ENCODE results near the gene ZFYVE9.
"Not testable (repeated sequence)": the region's sequence is repeated elsewhere in the genome, so short reads cannot be mapped to it uniquely, and the experiment has no call there.

The ZFYVE9 gene

GRCh38 chr1:52357397-52357796 is 215.5 kb downstream of the ZFYVE9 start:
- Mint-ChIP-seq H3K4me3 (no peak overlapping the region), H3K27ac (peak overlapping the region in 1 of 2 donors; percentile 75)
- DNase-seq, result no peak

GRCh38 chr1:52358851-52359497 is 217.1 kb downstream of the ZFYVE9 start:
- peak overlapping the region in 1 of 2 donors; percentile 82 for H3K27ac Mint-ChIP-seq
- H3K4me3 Mint-ChIP-seq, result no peak overlapping the region
- no peak for DNase-seq
- peaks cover 12 to 13% of the 10 kb centered on the region in 2 donors for H3K4me1 Mint-ChIP-seq (ENCODE audit: low read depth in 2 of 2)
- no peaks in the 10 kb centered on the region for H3K27me3 Mint-ChIP-seq
- peaks cover 85% of the 10 kb centered on the region for H3K36me3 Mint-ChIP-seq (ENCODE audit: insufficient read depth)
- no peak for ATAC-seq (replicated peaks)
- H3K9me3 Mint-ChIP-seq, result no peaks in the 10 kb centered on the region

More at GRCh38 chr1:52357397-52357796, 215.5 kb downstream of the ZFYVE9 start:
- H3K36me3 Mint-ChIP-seq (ENCODE audit: insufficient read depth), result peaks cover 79% of the 10 kb centered on the region
- no peaks in the 10 kb centered on the region for H3K9me3 Mint-ChIP-seq
- H3K27me3 Mint-ChIP-seq, result no peaks in the 10 kb centered on the region
- no peak for ATAC-seq (replicated peaks)
- peaks cover 9 to 11% of the 10 kb centered on the region in 2 donors for H3K4me1 Mint-ChIP-seq (ENCODE audit: low read depth in 2 of 2)

- no peaks in the 10 kb centered on the region for H3K27me3 Mint-ChIP-seq
- DNase-seq (no peak), ATAC-seq (replicated peaks) (no peak)
- peaks cover 85% of the 10 kb centered on the region for H3K36me3 Mint-ChIP-seq (ENCODE audit: insufficient read depth)
- H3K4me3 Mint-ChIP-seq, result no peak overlapping the region
- peaks cover 17 to 21% of the 10 kb centered on the region in 2 donors for H3K4me1 Mint-ChIP-seq (ENCODE audit: low read depth in 2 of 2)
- no peaks in the 10 kb centered on the region for H3K9me3 Mint-ChIP-seq
- H3K27ac Mint-ChIP-seq, result peak overlapping the region in 1 of 2 donors; percentile 49
These were observed 218.0 kb downstream of the ZFYVE9 start for GRCh38 chr1:52359676-52360594.

GRCh38 chr1:52360595-52360968 is 218.7 kb downstream of the ZFYVE9 start:
- peaks cover 23 to 27% of the 10 kb centered on the region in 2 donors for H3K4me1 Mint-ChIP-seq (ENCODE audit: low read depth in 2 of 2)
- H3K27me3 Mint-ChIP-seq, result no peaks in the 10 kb centered on the region
- no peaks in the 10 kb centered on the region for H3K9me3 Mint-ChIP-seq
- H3K36me3 Mint-ChIP-seq (ENCODE audit: insufficient read depth), result peaks cover 84% of the 10 kb centered on the region
- H3K4me3 Mint-ChIP-seq, result no peak overlapping the region
- peak overlapping the region in 1 of 2 donors; percentile 49 for H3K27ac Mint-ChIP-seq
- no peak for ATAC-seq (replicated peaks)
- no peak for DNase-seq

- Mint-ChIP-seq H3K36me3 (ENCODE audit: insufficient read depth) (peaks cover 57% of the 10 kb centered on the region), H3K9me3 (no peaks in the 10 kb centered on the region), H3K4me3 (peak overlapping the region; percentile 95 to 97), H3K27me3 (no peaks in the 10 kb centered on the region), H3K27ac (peak overlapping the region; percentile 96 to 98), H3K4me1 (ENCODE audit: low read depth in 2 of 2) (peaks cover 31 to 32% of the 10 kb centered on the region in 2 donors)
- no peak for DNase-seq
- no peak for ATAC-seq (replicated peaks)
These were observed 222.4 kb downstream of the ZFYVE9 start for GRCh38 chr1:52364235-52364839.

GRCh38 chr1:52365071-52365745 is 223.3 kb downstream of the ZFYVE9 start:
- Mint-ChIP-seq H3K4me1 (ENCODE audit: low read depth in 2 of 2) (peaks cover 31 to 32% of the 10 kb centered on the region in 2 donors), H3K9me3 (no peaks in the 10 kb centered on the region), H3K4me3 (peak overlapping the region; percentile 95 to 97), H3K27ac (peak overlapping the region; percentile 96 to 98), H3K36me3 (ENCODE audit: insufficient read depth) (peaks cover 50% of the 10 kb centered on the region), H3K27me3 (no peaks in the 10 kb centered on the region)
- no peak for ATAC-seq (replicated peaks)
- DNase-seq, result no peak

GRCh38 chr1:52365746-52366516 is 224.0 kb downstream of the ZFYVE9 start, which contains the start of gene CC2D1B:
CC2D1B (minus strand) TSS chr1:52366205; CDS start chr1:52364620, 1,585 bp downstream.
- H3K9me3 Mint-ChIP-seq, result no peaks in the 10 kb centered on the region
- peak within 1 kb of the TSS; percentile 96 to 98 for H3K27ac Mint-ChIP-seq
- H3K27me3 Mint-ChIP-seq, result no peaks in the 10 kb centered on the region
- peak; percentile 88 for ATAC-seq (replicated peaks)
- peaks cover 43% of the 10 kb centered on the region for H3K36me3 Mint-ChIP-seq (ENCODE audit: insufficient read depth)
- H3K4me1 Mint-ChIP-seq (ENCODE audit: low read depth in 2 of 2), result peaks cover 31 to 32% of the 10 kb centered on the region in 2 donors
- DNase-seq, result peak; percentile 99 to 100 (median 99)
- H3K4me3 Mint-ChIP-seq, result peak within 1 kb of the TSS; percentile 95 to 97

GRCh38 chr1:52366517-52366827 is 224.6 kb downstream of the ZFYVE9 start:
- Mint-ChIP-seq H3K36me3 (ENCODE audit: insufficient read depth) (peaks cover 41% of the 10 kb centered on the region), H3K4me3 (peak overlapping the region; percentile 95 to 97), H3K9me3 (no peaks in the 10 kb centered on the region), H3K27me3 (no peaks in the 10 kb centered on the region), H3K4me1 (ENCODE audit: low read depth in 2 of 2) (peaks cover 30 to 32% of the 10 kb centered on the region in 2 donors), H3K27ac (peak overlapping the region; percentile 96 to 98)
- no peak for DNase-seq
- no peak for ATAC-seq (replicated peaks)

GRCh38 chr1:52367272-52367671 is 225.4 kb downstream of the ZFYVE9 start:
- Mint-ChIP-seq H3K27ac (peak overlapping the region in 1 of 2 donors; percentile 38), H3K36me3 (ENCODE audit: insufficient read depth) (peaks cover 35% of the 10 kb centered on the region), H3K9me3 (no peaks in the 10 kb centered on the region), H3K27me3 (no peaks in the 10 kb centered on the region), H3K4me1 (ENCODE audit: low read depth in 2 of 2) (peaks cover 22 to 26% of the 10 kb centered on the region in 2 donors), H3K4me3 (peak overlapping the region in 1 of 2 donors; percentile 97)
- DNase-seq (no peak), ATAC-seq (replicated peaks) (no peak)

GRCh38 chr1:52368383-52369172 is 226.7 kb downstream of the ZFYVE9 start:
- DNase-seq, result peak; percentile 30 to 36 (median 33)
- no peaks in the 10 kb centered on the region for H3K27me3 Mint-ChIP-seq
- no peaks in the 10 kb centered on the region for H3K9me3 Mint-ChIP-seq
- H3K4me3 Mint-ChIP-seq, result peak overlapping the region; percentile 11 to 60
- peaks cover 27% of the 10 kb centered on the region for H3K36me3 Mint-ChIP-seq (ENCODE audit: insufficient read depth)
- no peak overlapping the region for H3K27ac Mint-ChIP-seq
- ATAC-seq (replicated peaks), result no peak
- peaks cover 20 to 26% of the 10 kb centered on the region in 2 donors for H3K4me1 Mint-ChIP-seq (ENCODE audit: low read depth in 2 of 2)

- Mint-ChIP-seq H3K36me3 (ENCODE audit: insufficient read depth) (peaks cover 14% of the 10 kb centered on the region), H3K4me1 (ENCODE audit: low read depth in 2 of 2) (peaks cover 13 to 15% of the 10 kb centered on the region in 2 donors)
- not testable (repeated sequence) for H3K4me3 Mint-ChIP-seq; H3K27me3 Mint-ChIP-seq; H3K27ac Mint-ChIP-seq; H3K9me3 Mint-ChIP-seq; DNase-seq; ATAC-seq (replicated peaks)
These were observed 228.0 kb downstream of the ZFYVE9 start for GRCh38 chr1:52369851-52370250.

GRCh38 chr1:52385376-52385775 is 243.5 kb downstream of the ZFYVE9 start:
- H3K4me3 Mint-ChIP-seq, result no peak overlapping the region
- ATAC-seq (replicated peaks) (no peak), DNase-seq (no peak)
- no peaks in the 10 kb centered on the region for H3K27me3 Mint-ChIP-seq
- H3K36me3 Mint-ChIP-seq (ENCODE audit: insufficient read depth), result no peaks in the 10 kb centered on the region
- H3K4me1 Mint-ChIP-seq (ENCODE audit: low read depth in 2 of 2), result no peaks in the 10 kb centered on the region
- H3K9me3 Mint-ChIP-seq, result no peaks in the 10 kb centered on the region
- H3K27ac Mint-ChIP-seq, result no peak overlapping the region
